GM18870 (cell line): Measurements from ENCODE around the gene C1QL1.

Source experiments
- ATAC-seq: cut with Tn5 transposase; IDR thresholded peaks from one replicate; pipeline ENCODE4 v1.9.1; 2021; ENCODE audit warnings: moderate library complexity; ENCODE audit not compliant: unreplicated experiment

C1QL1 gene

DNA sequence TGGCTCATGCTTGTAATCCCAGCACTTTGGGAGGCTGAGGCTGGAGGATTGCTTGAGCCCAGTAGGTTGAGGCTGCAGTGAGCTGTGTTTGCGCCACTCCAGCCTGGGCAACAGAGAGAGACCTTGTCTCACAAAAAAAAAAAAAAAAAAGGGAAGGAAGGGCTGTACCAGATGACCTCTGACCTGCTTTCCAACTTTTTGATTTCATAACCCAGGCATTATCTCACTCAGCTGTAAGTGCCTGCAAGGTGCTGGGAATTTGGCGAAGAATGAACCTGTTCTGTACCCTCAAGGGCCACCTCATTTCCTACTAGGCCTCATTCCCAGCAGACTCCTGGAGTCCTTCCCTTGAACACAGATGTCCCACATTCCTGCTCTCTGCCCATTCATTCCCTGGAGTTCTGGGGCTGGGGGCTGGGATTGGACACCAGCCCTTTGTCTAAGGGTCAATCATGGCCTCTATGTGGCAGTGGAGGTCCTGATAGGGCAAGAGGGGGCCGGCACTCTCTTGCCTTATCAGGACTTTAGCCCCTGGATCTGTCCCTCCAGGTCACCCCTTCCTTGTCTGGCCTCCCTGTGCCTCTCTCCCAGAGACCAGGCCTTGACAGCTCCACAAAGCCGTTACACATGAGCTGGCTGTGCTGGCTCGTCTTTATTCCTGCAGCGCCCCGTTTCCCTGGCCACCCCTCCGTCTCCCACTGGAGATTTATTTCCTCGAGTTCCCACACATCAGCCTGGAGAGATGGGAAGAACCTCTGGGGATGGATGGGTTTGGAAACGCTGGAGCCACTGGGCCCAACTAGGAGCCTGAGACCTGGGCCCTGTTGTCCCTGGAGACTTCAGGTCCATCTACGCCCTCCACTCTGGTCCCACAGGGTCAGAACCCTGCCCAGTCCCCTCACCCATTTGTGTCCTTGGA is 52.0 kb downstream of the C1QL1 start:
- ATAC-seq = no peak

DNA sequence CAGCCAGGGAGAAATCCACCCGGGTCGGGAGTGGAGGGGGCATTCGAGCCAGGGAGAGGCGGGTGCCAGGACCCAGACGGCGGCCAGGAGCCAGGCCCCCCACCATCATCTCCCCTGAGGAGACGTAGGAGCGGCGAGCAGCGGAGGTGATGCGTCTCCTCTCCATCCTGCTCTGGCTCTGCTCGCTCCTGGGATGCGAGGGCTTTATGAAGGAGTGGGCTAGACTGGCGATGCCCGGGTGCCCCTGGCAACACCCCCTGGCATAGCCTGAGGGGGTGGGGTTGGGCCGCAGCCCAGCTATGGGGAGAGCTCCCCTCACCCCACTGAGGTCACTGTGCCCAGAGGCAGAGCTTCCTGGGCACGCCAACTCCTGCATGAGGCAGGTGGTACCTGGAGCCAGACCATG is 52.8 kb downstream of the C1QL1 start, which contains the start of gene GFAP:
GFAP (minus strand) TSS at position 180 of the 406 bp plus-strand sequence; CDS start at position 166, 14 bp downstream.
- no peak for ATAC-seq

DNA sequence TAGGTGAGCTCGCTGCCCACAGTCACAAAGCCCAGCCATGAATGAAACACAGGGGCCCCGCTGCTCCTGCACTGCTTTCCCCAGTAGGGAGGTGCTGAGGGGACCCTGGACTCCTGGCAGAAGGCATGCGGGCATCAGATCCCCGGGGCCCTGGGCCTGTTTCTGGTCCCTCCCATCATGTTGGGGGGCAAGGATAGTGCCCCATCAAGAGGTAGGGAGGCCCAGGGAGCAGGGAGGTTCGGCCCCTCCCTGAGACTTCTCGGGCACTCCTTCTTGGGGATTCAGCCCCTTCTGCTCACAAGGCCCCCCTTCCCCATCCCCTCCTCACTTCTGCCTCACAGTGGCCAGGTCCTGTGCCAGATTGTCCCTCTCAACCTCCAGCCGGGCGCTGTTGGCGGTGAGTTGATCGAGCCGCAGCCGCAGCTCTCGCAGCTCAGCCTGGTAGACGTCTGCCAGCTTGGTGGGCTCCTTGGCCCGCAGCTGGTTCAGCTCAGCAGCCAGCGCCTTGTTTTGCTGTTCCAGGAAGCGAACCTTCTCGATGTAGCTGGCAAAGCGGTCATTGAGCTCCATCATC is 53.3 kb downstream of the C1QL1 start:
- no peak for ATAC-seq

DNA sequence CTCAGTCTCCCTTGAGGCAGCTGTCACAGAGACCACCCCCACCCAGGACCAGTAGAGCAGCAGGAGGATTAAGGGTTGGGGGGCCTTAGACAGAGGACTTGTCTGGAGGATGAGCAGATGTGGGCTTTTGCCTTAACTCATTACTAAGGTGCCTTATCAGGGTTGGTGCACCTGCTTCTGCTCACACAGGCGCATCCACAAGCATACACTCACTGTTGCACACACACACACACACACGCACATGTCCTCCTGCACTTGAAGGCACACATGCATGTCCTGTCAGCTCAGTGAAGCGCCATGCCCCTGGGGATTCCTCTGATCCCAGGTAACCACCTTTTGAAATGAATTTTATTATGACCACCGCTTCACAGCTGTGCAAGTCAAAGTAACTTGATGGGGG is 54.0 kb downstream of the C1QL1 start:
- no peak for ATAC-seq

DNA sequence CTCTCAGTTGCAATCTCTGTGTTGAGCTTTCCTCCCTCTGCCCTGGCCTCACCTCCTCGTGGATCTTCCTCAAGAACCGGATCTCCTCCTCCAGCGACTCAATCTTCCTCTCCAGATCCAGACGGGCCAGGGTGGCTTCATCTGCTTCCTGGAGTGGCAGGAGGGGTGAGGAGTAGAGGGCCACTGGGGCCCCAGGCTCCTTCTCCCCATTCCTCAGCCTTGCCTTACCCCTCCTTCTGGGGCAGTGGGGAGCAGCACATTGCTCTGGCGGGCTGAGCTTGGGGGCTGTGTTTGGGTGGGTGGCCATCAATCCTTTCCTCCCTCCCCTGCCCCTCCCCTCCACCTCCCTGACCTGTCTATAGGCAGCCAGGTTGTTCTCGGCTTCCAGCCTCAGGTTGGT is 54.4 kb downstream of the C1QL1 start:
- ATAC-seq = no peak

DNA sequence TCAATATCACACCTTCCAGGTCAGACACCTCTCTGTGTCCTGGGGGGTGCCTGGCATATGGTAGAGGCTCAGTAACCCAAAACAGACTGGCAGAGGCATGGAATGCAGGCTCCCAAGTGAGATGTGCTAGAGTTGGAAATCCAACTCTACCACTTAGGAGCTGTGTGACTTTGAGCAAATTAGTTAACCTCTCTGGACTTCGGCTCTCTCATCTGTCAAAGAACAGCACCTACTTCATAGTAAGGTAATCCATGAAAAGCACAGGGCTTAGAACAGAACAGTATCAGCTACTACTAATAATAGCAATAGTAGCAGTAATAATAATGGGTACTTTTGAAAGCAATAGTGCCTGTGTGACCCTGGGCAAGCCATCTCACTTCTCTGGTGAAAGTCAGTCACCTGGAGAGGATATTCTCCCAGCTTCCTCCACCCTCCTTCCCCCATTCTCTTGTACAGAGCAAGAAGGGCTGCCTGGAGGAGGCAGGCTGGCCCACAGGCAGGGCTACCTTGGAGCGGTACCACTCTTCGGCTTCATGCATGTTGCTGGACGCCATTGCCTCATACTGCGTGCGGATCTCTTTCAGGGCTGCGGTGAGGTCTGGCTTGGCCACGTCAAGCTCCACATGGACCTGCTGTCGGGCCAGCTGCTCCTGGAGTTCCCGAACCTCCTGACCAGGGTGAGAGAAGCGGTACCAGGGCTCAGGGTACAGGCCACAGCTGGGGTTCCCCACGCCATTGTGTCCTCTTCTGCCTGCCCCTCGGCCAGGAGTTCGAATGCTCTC is 55.1 kb downstream of the C1QL1 start:
- no peak for ATAC-seq

DNA sequence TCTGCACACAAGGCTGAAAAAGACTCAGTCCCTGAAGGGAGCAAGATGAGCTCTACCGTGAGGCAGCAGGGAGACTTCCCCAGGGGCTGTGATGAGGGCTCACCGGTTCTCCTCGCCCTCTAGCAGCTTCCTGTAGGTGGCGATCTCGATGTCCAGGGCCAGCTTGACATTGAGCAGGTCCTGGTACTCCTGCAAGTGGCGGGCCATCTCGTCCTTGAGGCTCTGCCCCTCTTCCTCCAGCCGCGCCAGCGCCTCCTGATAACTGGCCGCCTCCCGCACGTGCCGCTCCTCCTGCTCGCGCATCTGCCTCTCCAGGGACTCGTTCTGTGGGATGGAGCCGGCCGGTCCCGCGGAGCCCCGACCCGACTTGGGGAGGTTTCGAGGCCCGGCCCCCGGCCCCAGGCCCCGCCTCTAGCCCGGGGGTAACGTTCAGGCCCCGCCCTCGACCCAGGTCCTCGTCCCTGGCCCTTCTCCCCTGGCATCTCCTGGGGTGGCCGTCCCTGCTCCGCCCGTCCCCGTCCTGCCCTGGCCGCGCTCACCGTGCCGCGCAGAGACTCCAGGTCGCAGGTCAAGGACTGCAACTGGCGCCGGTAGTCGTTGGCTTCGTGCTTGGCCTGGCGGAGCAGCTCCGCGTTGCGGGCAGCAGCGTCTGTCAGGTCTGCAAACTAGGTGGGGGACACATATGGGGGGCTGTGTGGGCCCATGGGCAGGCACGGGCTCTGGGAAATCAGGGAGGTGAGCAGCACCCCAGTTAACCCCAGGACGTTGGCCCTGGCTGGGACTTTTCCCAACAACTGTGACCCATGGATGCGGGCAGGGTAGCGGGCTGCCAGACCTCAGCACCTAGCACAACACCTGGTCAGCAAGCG is 56.7 kb downstream of the C1QL1 start:
- ATAC-seq = no peak

DNA sequence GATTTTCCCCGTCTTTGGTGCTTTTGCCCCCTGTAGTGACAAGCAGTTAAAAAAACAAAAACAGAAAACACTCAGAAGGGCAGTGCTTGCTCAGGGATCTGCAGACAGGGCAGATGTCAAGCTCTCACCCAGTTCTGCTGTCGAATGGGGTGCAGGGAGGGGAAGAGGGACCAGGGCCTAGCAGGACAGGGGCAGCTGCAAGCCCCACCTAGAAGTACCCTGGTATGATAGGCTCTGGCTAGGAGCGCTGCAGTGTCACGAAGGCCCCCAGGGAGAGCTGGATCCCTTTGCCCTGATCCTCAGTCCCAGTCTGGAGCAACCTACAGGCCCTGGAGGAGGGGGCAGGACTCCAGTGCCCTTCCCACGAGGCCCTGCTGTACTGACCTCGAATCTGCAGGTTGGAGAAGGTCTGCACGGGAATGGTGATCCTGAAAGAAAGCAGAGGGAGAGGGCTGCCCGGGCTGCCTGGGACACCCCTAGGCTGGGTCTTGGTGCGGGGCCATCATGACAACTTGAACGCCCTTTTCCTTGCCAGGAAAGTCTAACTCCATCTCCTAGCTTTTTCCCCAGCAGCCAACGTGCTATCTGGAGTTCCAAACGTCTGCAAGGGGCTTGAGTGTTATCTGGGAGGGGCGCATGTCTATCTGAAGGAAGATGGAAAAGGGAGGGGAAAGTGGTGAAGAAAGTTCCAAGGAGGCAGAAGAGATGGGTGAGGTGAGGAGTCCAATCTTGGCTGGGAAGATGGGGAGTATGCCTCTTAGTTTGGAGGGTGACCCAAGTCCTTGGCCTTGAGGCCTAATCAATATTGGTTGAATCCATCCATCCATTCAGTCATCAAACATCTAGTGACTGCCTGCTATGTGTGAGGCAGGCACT is 57.6 kb downstream of the C1QL1 start:
- ATAC-seq = no peak
